IMR-90 (cell line): Measurements from ENCODE around the gene ATP1A2. TPM values are rescaled to one million over a fixed set of nuclear protein-coding genes. Genes with fewer than 3 reads are reported as not detected.

Source experiments
- ATAC-seq: fragments of 200-7000 bp; cut with Tn5 transposase; 2 replicates; pipeline ENCODE4 v1.9.1; 2020; ENCODE audit warnings: low read depth, mild to moderate bottlenecking, moderate library complexity
- BruUV-seq: library from RNA; stranded (reverse); fragments of 400-500 nt; replicated peaks from 2 replicates; lab custom pipeline; 2021; lab: Mats Ljungman, UMichigan
- CTCF ChIA-PET: fragments of 300-600 bp; formaldehyde crosslinking; extraction: SDS; loops from one replicate; lab custom pipeline; 2021; ENCODE audit warnings: antibody characterized with exemption; lab: Yijun Ruan, JAX
- POLR2A ChIA-PET: fragments of 300-600 bp; sonication (Branson Sonifier 250); formaldehyde crosslinking; loops from one replicate; lab custom pipeline; 2022; ENCODE audit warnings: antibody characterized with exemption; ENCODE audit not compliant: unreplicated experiment; lab: Charles Lee
- DNase-seq: peaks from one replicate; pipeline ENCODE4 v3.0.0; 2013
- H2AFZ ChIP-seq: replicated peaks from 2 replicates; pipeline ENCODE3; 2013; ENCODE audit warnings: low read length, mild to moderate bottlenecking; ENCODE audit not compliant: poor library complexity
- H2AK5ac ChIP-seq: 2 replicates; pipeline ENCODE4 v1.6.1; 2013; ENCODE audit warnings: low read depth, low read length, inconsistent platforms
- H2AK9ac ChIP-seq: replicated peaks from 2 replicates; pipeline ENCODE3; 2013; ENCODE audit warnings: mild to moderate bottlenecking, low read depth, low read length, moderate library complexity; ENCODE audit not compliant: poor library complexity
- H2BK120ac ChIP-seq: 2 replicates; pipeline ENCODE4 v1.6.1; 2013; ENCODE audit warnings: low read depth, low read length, inconsistent platforms
- H2BK15ac ChIP-seq: 3 replicates; pipeline ENCODE4 v1.6.1; 2013; ENCODE audit warnings: low read depth, low read length, inconsistent platforms
- H2BK20ac ChIP-seq: 2 replicates; pipeline ENCODE4 v1.6.1; 2013; ENCODE audit warnings: low read depth, mild to moderate bottlenecking, inconsistent platforms, low read length, moderate library complexity
- H2BK5ac ChIP-seq: 2 replicates; pipeline ENCODE4 v1.6.1; 2013; ENCODE audit warnings: mild to moderate bottlenecking, low read depth, low read length, inconsistent platforms; ENCODE audit not compliant: poor library complexity, severe bottlenecking
- H3K14ac ChIP-seq: replicated peaks from 2 replicates; pipeline ENCODE4 v1.6.1; 2013; ENCODE audit warnings: low read depth, low read length, inconsistent platforms
- H3K18ac ChIP-seq: 2 replicates; pipeline ENCODE4 v1.6.1; 2013; ENCODE audit warnings: low read depth, low read length, control low read depth
- H3K23ac ChIP-seq: 2 replicates; pipeline ENCODE4 v1.6.1; 2013; ENCODE audit warnings: low read depth, low read length, inconsistent platforms
- H3K27ac ChIP-seq: 2 replicates; pipeline ENCODE4 v1.5.1; 2013; ENCODE audit warnings: mild to moderate bottlenecking, control low read depth, low read length; ENCODE audit not compliant: insufficient read depth
- H3K27me3 ChIP-seq: 2 replicates; pipeline ENCODE4 v1.6.1; 2013; ENCODE audit warnings: low read length; ENCODE audit not compliant: control insufficient read depth, insufficient read depth
- H3K36me3 ChIP-seq: 2 replicates; pipeline ENCODE4 v1.6.1; 2013; ENCODE audit warnings: low read length, mixed read lengths; ENCODE audit not compliant: control insufficient read depth, insufficient read depth
- H3K4ac ChIP-seq: 2 replicates; pipeline ENCODE4 v1.6.1; 2013; ENCODE audit warnings: low read depth, low read length, inconsistent platforms
- H3K4me1 ChIP-seq: 2 replicates; pipeline ENCODE4 v1.6.1; 2013; ENCODE audit warnings: low read length, mixed read lengths; ENCODE audit not compliant: control insufficient read depth, insufficient read depth
- H3K4me2 ChIP-seq: 2 replicates; pipeline ENCODE4 v1.6.1; 2013; ENCODE audit warnings: low read depth, mild to moderate bottlenecking, control low read depth, low read length, moderate library complexity
- H3K4me3 ChIP-seq: 2 replicates; pipeline ENCODE4 v1.5.1; 2013; ENCODE audit warnings: low read depth, mild to moderate bottlenecking, control low read depth, low read length, moderate library complexity; ENCODE audit not compliant: insufficient read depth
- H3K56ac ChIP-seq: 2 replicates; pipeline ENCODE4 v1.6.1; 2013; ENCODE audit warnings: low read length, inconsistent platforms; ENCODE audit not compliant: insufficient read depth; ENCODE audit errors: extremely low read depth
- H3K79me1 ChIP-seq, 2 experiments: 2 replicates each; pipeline ENCODE4 v1.6.1; 2013; ENCODE audit warnings: low read length in 2 of 2, inconsistent platforms in 1 of 2, low read depth in 1 of 2
- H3K9ac ChIP-seq: 2 replicates; pipeline ENCODE4 v1.6.1; 2013; ENCODE audit warnings: low read depth, low read length, control low read depth
- H3K9me1 ChIP-seq: 2 replicates; pipeline ENCODE4 v1.6.1; 2013; ENCODE audit warnings: low read length, inconsistent platforms; ENCODE audit not compliant: insufficient read depth
- H3K9me3 ChIP-seq: 2 replicates; pipeline ENCODE4 v1.6.1; 2013; ENCODE audit warnings: low read length; ENCODE audit not compliant: control insufficient read depth, insufficient read depth
- H4K20me1 ChIP-seq: 2 replicates; pipeline ENCODE4 v1.6.1; 2013; ENCODE audit warnings: low read length, inconsistent platforms; ENCODE audit not compliant: insufficient read depth
- H4K5ac ChIP-seq: 2 replicates; pipeline ENCODE4 v1.6.1; 2013; ENCODE audit warnings: mild to moderate bottlenecking, low read depth, low read length, control low read depth
- H4K8ac ChIP-seq, 2 experiments: 2 replicates each; pipeline ENCODE4 v1.6.1; 2013; ENCODE audit warnings: low read depth in 2 of 2, low read length in 2 of 2, control low read depth in 1 of 2, inconsistent platforms in 1 of 2
- H4K91ac ChIP-seq: 2 replicates; pipeline ENCODE4 v1.6.1; 2013; ENCODE audit warnings: low read depth, low read length, inconsistent platforms; ENCODE audit not compliant: insufficient read depth
- BHLHE40 ChIP-seq: fragments of 150-350 bp; IDR thresholded peaks from 2 replicates; pipeline ENCODE4 v1.6.1; 2016; ENCODE audit warnings: mild to moderate bottlenecking, low read depth, low read length
- CEBPB ChIP-seq: IDR thresholded peaks from 2 replicates; pipeline ENCODE4 v1.6.1; 2012; ENCODE audit warnings: low read depth, low read length, improper control_type of control experiment
- CHD1 ChIP-seq: IDR thresholded peaks from 2 replicates; pipeline ENCODE4 v1.6.1; 2012; ENCODE audit warnings: low read depth, low read length, improper control_type of control experiment
- FOS ChIP-seq: fragments of 150-350 bp; IDR thresholded peaks from 2 replicates; pipeline ENCODE4 v1.6.1; 2016; ENCODE audit warnings: low read depth, low read length
- MAFK ChIP-seq: IDR thresholded peaks from 2 replicates; pipeline ENCODE4 v1.6.1; 2012; ENCODE audit warnings: low read depth, low read length, improper control_type of control experiment
- MAZ ChIP-seq: IDR thresholded peaks from 2 replicates; pipeline ENCODE4 v1.6.1; 2012; ENCODE audit warnings: low read depth, mild to moderate bottlenecking, low read length, improper control_type of control experiment, moderate library complexity, borderline replicate concordance
- NFE2L2 ChIP-seq: fragments of 150-350 bp; IDR thresholded peaks from 2 replicates; pipeline ENCODE4 v1.6.1; 2016; ENCODE audit warnings: low read depth, mild to moderate bottlenecking, low read length
- RAD21 ChIP-seq: IDR thresholded peaks from 2 replicates; pipeline ENCODE4 v1.6.1; 2012; ENCODE audit warnings: low read length, improper control_type of control experiment
- WGBS, 2 experiments: methylation state at CpG; one replicate each; pipeline versions ENCODE4 v1.1.5 to v1.1.7; 2013; ENCODE audit warnings: missing lambda C conversion rate in 2 of 2; ENCODE audit not compliant: insufficient read length in 1 of 2; ENCODE audit errors: extremely low coverage in 2 of 2; 5-methylcytosine and 5-hydroxymethylcytosine counted together
- dilution Hi-C: fragments of 300-500 bp; cut with HindIII; formaldehyde crosslinking; loops from one replicate; pipeline ENCODE4 v1.14.3; 2018; ENCODE audit warnings: low sequenced_read_pairs; ENCODE audit not compliant: unreplicated experiment
- in situ Hi-C: fragments of 300-500 bp; cut with MboI; formaldehyde crosslinking; loops from 3 replicates; pipeline ENCODE4 v1.14.3; 2019; ENCODE audit warnings: low sequenced_read_pairs, inconsistent platforms, mixed read lengths
- intact Hi-C: fragments of 100-400 bp; cut with micrococcal nuclease; formaldehyde crosslinking; loops from 2 replicates; pipeline ENCODE4 v1.10.0; 2022
- polyA plus RNA-seq, 3 experiments: library from polyadenylated mRNA; depleted of rRNA; stranded (reverse); fragments of >200 nt; gene quantifications; 2 replicates each; pipeline ENCODE4 v1.2.3, GENCODE V29; 2012; ENCODE audit warnings: low replicate concordance in 1 of 3
- total RNA-seq: library from RNA; depleted of rRNA; stranded (reverse); fragments of >200 nt; gene quantifications from 2 replicates; pipeline ENCODE4 v1.2.3, GENCODE V29; 2012
- TF ChIP-seq, protein P1 (sequence below): fragments of 150-350 bp; IDR thresholded peaks from 2 replicates; pipeline ENCODE4 v1.6.1; 2016; ENCODE audit warnings: low read depth, mild to moderate bottlenecking, low read length, moderate library complexity, borderline replicate concordance

The ATP1A2 gene
- total and polyA plus RNA-seq, 2 of the 4 experiments (the other 2 are of a cell fraction), result under 0.01 to 0.15 TPM

DNA sequence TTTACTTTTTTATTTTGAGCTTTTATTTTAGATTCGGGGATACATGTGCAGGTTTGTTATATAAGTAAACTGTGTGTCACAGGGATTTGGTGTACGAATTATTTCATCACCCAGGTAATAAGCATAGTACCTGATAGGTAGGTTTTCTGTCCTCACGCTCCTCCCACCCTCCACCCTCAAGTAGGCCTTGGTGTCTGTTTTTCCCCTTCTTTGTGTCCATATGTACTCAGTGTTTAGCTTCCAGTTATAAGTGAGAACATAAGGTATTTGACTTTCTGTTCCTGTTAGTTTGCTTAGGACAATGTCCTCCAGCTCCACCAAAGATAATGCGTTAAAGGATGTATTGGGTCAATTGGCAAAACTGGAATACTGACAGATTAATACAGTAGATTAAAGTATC, 41.6 kb downstream of the ATP1A2 start:
- Histone ChIP-seq H2BK5ac (no peak overlapping the region), H2BK15ac (no peak overlapping the region), H3K4me3 (no peak overlapping the region), H2AFZ (no peak overlapping the region), H3K56ac (no peak overlapping the region), H2BK120ac (no peak overlapping the region), H4K8ac (no peak overlapping the region), H3K9ac (no peak overlapping the region), H3K79me1 (no peaks in the 10 kb centered on the region), H4K91ac (no peak overlapping the region), H3K18ac (no peak overlapping the region), H3K23ac (no peak overlapping the region), H3K36me3 (no peaks in the 10 kb centered on the region), H3K9me3 (no peaks in the 10 kb centered on the region), H3K14ac (no peak overlapping the region), H3K9me1 (no peaks in the 10 kb centered on the region), H4K20me1 (no peaks in the 10 kb centered on the region), H3K4me1 (no peaks in the 10 kb centered on the region), H2AK9ac (no peak overlapping the region), H4K5ac (no peak overlapping the region), H3K4ac (no peak overlapping the region), H2BK20ac (no peak overlapping the region), H3K4me2 (no peak overlapping the region), H2AK5ac (no peak overlapping the region), H3K27me3 (peaks cover 36% of the 10 kb centered on the region), H3K27ac (no peak overlapping the region)
- no CpG with 5 or more reads among the region's 4 CpGs for WGBS, 2 experiments
- in situ Hi-C loops (no loop called here), intact Hi-C loops (no loop called here), dilution Hi-C loops (no loop called here)
- no peak for TF ChIP-seq CEBPB
- no peak for TF ChIP-seq RAD21
- no peak for TF ChIP-seq MAZ
- TF ChIP-seq FOS, result no peak
- TF ChIP-seq, protein P1, sequence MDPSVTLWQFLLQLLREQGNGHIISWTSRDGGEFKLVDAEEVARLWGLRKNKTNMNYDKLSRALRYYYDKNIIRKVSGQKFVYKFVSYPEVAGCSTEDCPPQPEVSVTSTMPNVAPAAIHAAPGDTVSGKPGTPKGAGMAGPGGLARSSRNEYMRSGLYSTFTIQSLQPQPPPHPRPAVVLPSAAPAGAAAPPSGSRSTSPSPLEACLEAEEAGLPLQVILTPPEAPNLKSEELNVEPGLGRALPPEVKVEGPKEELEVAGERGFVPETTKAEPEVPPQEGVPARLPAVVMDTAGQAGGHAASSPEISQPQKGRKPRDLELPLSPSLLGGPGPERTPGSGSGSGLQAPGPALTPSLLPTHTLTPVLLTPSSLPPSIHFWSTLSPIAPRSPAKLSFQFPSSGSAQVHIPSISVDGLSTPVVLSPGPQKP, result no peak
- TF ChIP-seq NFE2L2, result no peak
- no peak for TF ChIP-seq BHLHE40
- no peak for TF ChIP-seq MAFK
- no peak for TF ChIP-seq CHD1
- CTCF ChIA-PET, result interaction anchor here (0.7 to 1.4 kb wide), 2 partner anchors 36 to 56 kb away, joined by 3 to 5 read pairs; no protein-coding TSS in a partner anchor
- POLR2A ChIA-PET, result no interaction called here
- DNase-seq (no peak), ATAC-seq (no peak)
- no TSS peak for BruUV-seq
